Gastrocnemius medialis (tissue), 4 donors: ENCODE measurements around the gene MSMO1. TPM values are rescaled to one million over a fixed set of nuclear protein-coding genes. Genes with fewer than 3 reads are reported as not detected.
A peak's percentile ranks its signal among the peaks of the same experiment; 100 is the strongest.

Source experiments
- ATAC-seq, 2 donors: fragments of 150-250 bp; one replicate each; pipeline ENCODE4 v1.9.1; 2016
- DNase-seq, 2 donors: peaks; one replicate each; pipeline ENCODE4 v3.0.0-alpha.2; 2019
- H3K27ac ChIP-seq, 4 donors: fragments of 200-600 bp; sonication (generic); 1 replicate in 1 of 4; 2 replicates in 3 of 4; pipeline ENCODE4 v1.5.1; 2016 to 2018; ENCODE audit warnings: mild to moderate bottlenecking in 2 of 4, moderate library complexity in 1 of 4
- H3K27me3 ChIP-seq, 3 donors: fragments of 200-600 bp; sonication (generic) in 2 of 3; 1 replicate in 1 of 3; 2 replicates in 2 of 3; pipeline versions ENCODE4 v1.5.1 to v1.6.0; 2016 to 2019; ENCODE audit warnings: mild to moderate bottlenecking in 1 of 3, moderate library complexity in 1 of 3
- H3K36me3 ChIP-seq, 2 donors: fragments of 200-600 bp; sonication (generic) in 1 of 2; one replicate each; pipeline ENCODE4 v1.5.1; 2017 to 2018
- H3K4me1 ChIP-seq, 2 donors: fragments of 200-600 bp; sonication (generic) in 1 of 2; one replicate each; pipeline ENCODE4 v1.5.1; 2016 to 2017; ENCODE audit warnings: mild to moderate bottlenecking in 2 of 2
- H3K4me3 ChIP-seq, 4 donors: fragments of 200-600 bp; sonication (generic) in 3 of 4; 1 replicate in 1 of 4; 2 replicates in 3 of 4; pipeline ENCODE4 v1.5.1; 2016 to 2019; ENCODE audit warnings: mild to moderate bottlenecking in 2 of 4
- H3K9me3 ChIP-seq, 3 donors: fragments of 200-600 bp; sonication (generic) in 2 of 3; 1 replicate in 1 of 3; 2 replicates in 2 of 3; pipeline ENCODE4 v1.5.1; 2016 to 2019
- CTCF ChIP-seq, 5 experiments: fragments of 450-650 bp in 3 of 5; fragments of 200-600 bp in 2 of 5; sonication (generic) in 2 of 5; IDR thresholded peaks in 4 of 5; conservative IDR thresholded peaks in 1 of 5; 1 replicate in 4 of 5; 2 replicates in 1 of 5; pipeline ENCODE4 v1.5.1; 2016 to 2019; ENCODE audit warnings: antibody characterized with exemption in 5 of 5, mild to moderate bottlenecking in 3 of 5, moderate library complexity in 3 of 5
- POLR2A ChIP-seq, 2 donors: fragments of 450-650 bp; IDR thresholded peaks; one replicate each; pipeline ENCODE4 v1.6.1; 2017; ENCODE audit warnings: antibody characterized with exemption in 2 of 2, mild to moderate bottlenecking in 2 of 2, moderate library complexity in 2 of 2
- in situ Hi-C, 4 donors: fragments of 200-750 bp; cut with MboI; loops; one replicate each; pipeline versions ENCODE4 v1.15.0 to v1.8.0; 2017; ENCODE audit warnings: low sequenced_read_pairs in 4 of 4
- intact Hi-C: fragments of 100-400 bp; cut with DNase I; formaldehyde crosslinking; loops from one replicate; pipeline ENCODE4 v1.15.1; 2023; ENCODE audit warnings: low total_unique reads
- total RNA-seq, 4 donors: library from RNA; depleted of rRNA; stranded (reverse); fragments of >200 nt; gene quantifications; one replicate each; pipeline versions ENCODE4 v1.1.0 to v1.2.3, GENCODE V29; 2016

MSMO1 gene
- total RNA-seq, 4 donors from 2014 or later: 3.9 to 7.7 (median 4.1) TPM

- no peaks in the 10 kb centered on the region for H3K9me3 ChIP-seq
- H3K36me3 ChIP-seq: no peaks in the 10 kb centered on the region
- TF ChIP-seq POLR2A (IDR thresholded peaks at IDR 0.05) (no peak), CTCF (IDR thresholded peaks at IDR 0.05 in 4 of 5, conservative IDR thresholded peaks at IDR 0.05 in 1 of 5) (no peak)
- DNase-seq (no peak), ATAC-seq (peak; percentile 40 to 44)
- H3K4me1 ChIP-seq: peaks cover 10 to 14% of the 10 kb centered on the region in 2 donors
- no peaks in the 10 kb centered on the region for H3K27me3 ChIP-seq
- in situ Hi-C loops (loop anchor here in 2 of 4 donors (10.0 to 25.0 kb wide), 3 partner anchors 115 to 212 kb away; partner anchors contain the start of genes KLHL2 (in 2 of the 2) and TMEM192 (in 1 of the 2)), intact Hi-C loops (loop anchor here (1.0 to 2.0 kb wide), 2 partner anchors 120 to 215 kb away; partner anchors contain the start of genes KLHL2 and TMEM192)
- peak overlapping the region; percentile 65 to 78 (median 67) for H3K27ac ChIP-seq
- H3K4me3 ChIP-seq: peak overlapping the region; percentile 48 to 93 (median 88)
Measured at GRCh38 chr4:165326831-165327210, 648 bp upstream of the MSMO1 start.

GRCh38 chr4:165328101-165328425 is 594 bp downstream of the MSMO1 start:
- Histone ChIP-seq H3K4me1 (peaks cover 10 to 14% of the 10 kb centered on the region in 2 donors), H3K36me3 (no peaks in the 10 kb centered on the region), H3K4me3 (peak overlapping the region; percentile 86 to 99 (median 92)), H3K27ac (peak overlapping the region; percentile 70 to 82 (median 78)), H3K9me3 (no peaks in the 10 kb centered on the region), H3K27me3 (no peaks in the 10 kb centered on the region)
- intact Hi-C loops: no loop called here
- DNase-seq (no peak), ATAC-seq (no peak)
- no peak for TF ChIP-seq CTCF (IDR thresholded peaks at IDR 0.05 in 4 of 5, conservative IDR thresholded peaks at IDR 0.05 in 1 of 5)
- TF ChIP-seq POLR2A (IDR thresholded peaks at IDR 0.05): no peak
- in situ Hi-C loops: loop anchor here in 2 of 4 donors (10.0 to 25.0 kb wide), 3 partner anchors 116 to 213 kb away; partner anchors contain the start of genes KLHL2 (in 2 of the 2) and TMEM192 (in 1 of the 2)

- in situ Hi-C loops (loop anchor here in 2 of 4 donors (10.0 to 25.0 kb wide), 3 partner anchors 116 to 214 kb away; partner anchors contain the start of genes KLHL2 (in 2 of the 2) and TMEM192 (in 1 of the 2)), intact Hi-C loops (no loop called here)
- no peaks in the 10 kb centered on the region for H3K9me3 ChIP-seq
- ATAC-seq (no peak), DNase-seq (no peak)
- TF ChIP-seq CTCF (IDR thresholded peaks at IDR 0.05 in 4 of 5, conservative IDR thresholded peaks at IDR 0.05 in 1 of 5) (no peak), POLR2A (IDR thresholded peaks at IDR 0.05) (no peak)
- H3K4me1 ChIP-seq: peaks cover 10 to 14% of the 10 kb centered on the region in 2 donors
- no peaks in the 10 kb centered on the region for H3K27me3 ChIP-seq
- H3K36me3 ChIP-seq: no peaks in the 10 kb centered on the region
- H3K4me3 ChIP-seq: peak overlapping the region in 1 of 4 donors; percentile 93
- H3K27ac ChIP-seq: no peak overlapping the region
Measured at GRCh38 chr4:165328708-165329107, 1.2 kb downstream of the MSMO1 start.

GRCh38 chr4:165330071-165330470 is 2.6 kb downstream of the MSMO1 start:
- Histone ChIP-seq H3K36me3 (no peaks in the 10 kb centered on the region), H3K9me3 (no peaks in the 10 kb centered on the region), H3K27ac (no peak overlapping the region), H3K27me3 (no peaks in the 10 kb centered on the region), H3K4me1 (peaks cover 10 to 14% of the 10 kb centered on the region in 2 donors), H3K4me3 (no peak overlapping the region)
- ATAC-seq: no peak
- TF ChIP-seq POLR2A (IDR thresholded peaks at IDR 0.05) (no peak), CTCF (IDR thresholded peaks at IDR 0.05 in 4 of 5, conservative IDR thresholded peaks at IDR 0.05 in 1 of 5) (no peak)
- no peak for DNase-seq
- in situ Hi-C loops: loop anchor here in 2 of 4 donors (10.0 to 25.0 kb wide), 2 partner anchors 118 to 215 kb away; partner anchors contain the start of genes KLHL2 (in 1 of the 2) and TMEM192 (in 1 of the 2)
- intact Hi-C loops: no loop called here
